Activated B cell treated with CpG ODN at 0.5 μM for 24 hours (primary cell): Measurements from ENCODE around the gene TMEM74B. TPM values are rescaled to one million over a fixed set of nuclear protein-coding genes. Genes with fewer than 3 reads are reported as not detected.

Source experiments
- ATAC-seq: fragments of 200-7000 bp; cut with Tn5 transposase; one replicate; pipeline ENCODE4 v1.10.0; 2021; ENCODE audit warnings: low read depth, mild to moderate bottlenecking, moderate library complexity
- CTCF ChIA-PET: fragments of 350-600 bp; sonication (Branson Sonifier 250); formaldehyde crosslinking; loops from one replicate; lab custom pipeline; 2021; ENCODE audit warnings: antibody characterized with exemption; lab: Charles Lee
- POLR2A ChIA-PET: fragments of 350-600 bp; sonication (Branson Sonifier 250); formaldehyde crosslinking; loops from one replicate; lab custom pipeline; 2021; ENCODE audit warnings: antibody characterized with exemption; lab: Charles Lee
- DNase-seq: peaks from one replicate; pipeline ENCODE4 v3.0.0; 2022
- H3K27ac Mint-ChIP-seq: one replicate; pipeline ENCODE4 v1.8.0; 2020; ENCODE audit warnings: mixed read lengths
- H3K27me3 Mint-ChIP-seq: one replicate; pipeline ENCODE4 v1.8.0; 2021; ENCODE audit warnings: mixed read lengths
- H3K36me3 Mint-ChIP-seq: one replicate; pipeline ENCODE4 v1.8.0; 2021; ENCODE audit warnings: low read depth, mixed read lengths
- H3K4me1 Mint-ChIP-seq: one replicate; pipeline ENCODE4 v1.8.0; 2021; ENCODE audit warnings: mixed read lengths
- H3K4me3 Mint-ChIP-seq: one replicate; pipeline ENCODE4 v1.8.0; 2020; ENCODE audit warnings: mild to moderate bottlenecking, mixed read lengths
- H3K9me3 Mint-ChIP-seq: one replicate; pipeline ENCODE4 v1.8.0; 2020; ENCODE audit warnings: mixed read lengths
- intact Hi-C: fragments of 100-400 bp; cut with micrococcal nuclease; formaldehyde crosslinking; loops from one replicate; pipeline ENCODE4 v1.15.1; 2024
- total RNA-seq: library from RNA; stranded (reverse); gene quantifications from 2 replicates; pipeline ENCODE4 v1.2.3, GENCODE V29; 2022
- TF ChIP-seq, protein P1 (sequence below): fragments of 200-600 bp; IDR thresholded peaks from one replicate; pipeline ENCODE4 v1.8.0; 2022; ENCODE audit warnings: antibody characterized with exemption, mild to moderate bottlenecking

TMEM74B gene
- total RNA-seq, 1 donor from 2014 or later: 0.20 TPM

DNA sequence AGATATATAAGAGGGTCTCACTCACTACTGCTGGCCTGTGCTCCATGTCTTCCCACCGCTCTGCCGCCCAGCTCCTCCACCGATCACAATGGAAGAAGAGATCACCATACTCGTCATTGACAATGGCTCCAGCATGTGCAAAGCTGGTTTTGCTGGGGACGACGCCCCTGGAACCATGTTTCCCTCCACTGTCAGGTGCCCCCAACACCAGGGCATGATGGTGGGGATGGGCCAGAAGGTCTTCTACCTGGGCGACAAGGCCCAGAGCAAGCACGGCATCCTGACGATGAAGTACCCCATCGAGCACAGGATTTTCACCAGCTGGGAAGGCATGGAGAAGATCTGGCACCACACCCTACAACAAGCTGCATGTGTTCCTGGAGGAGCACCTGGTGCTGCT lies 24.3 kb downstream of the TMEM74B start:
- TF ChIP-seq, protein P1, sequence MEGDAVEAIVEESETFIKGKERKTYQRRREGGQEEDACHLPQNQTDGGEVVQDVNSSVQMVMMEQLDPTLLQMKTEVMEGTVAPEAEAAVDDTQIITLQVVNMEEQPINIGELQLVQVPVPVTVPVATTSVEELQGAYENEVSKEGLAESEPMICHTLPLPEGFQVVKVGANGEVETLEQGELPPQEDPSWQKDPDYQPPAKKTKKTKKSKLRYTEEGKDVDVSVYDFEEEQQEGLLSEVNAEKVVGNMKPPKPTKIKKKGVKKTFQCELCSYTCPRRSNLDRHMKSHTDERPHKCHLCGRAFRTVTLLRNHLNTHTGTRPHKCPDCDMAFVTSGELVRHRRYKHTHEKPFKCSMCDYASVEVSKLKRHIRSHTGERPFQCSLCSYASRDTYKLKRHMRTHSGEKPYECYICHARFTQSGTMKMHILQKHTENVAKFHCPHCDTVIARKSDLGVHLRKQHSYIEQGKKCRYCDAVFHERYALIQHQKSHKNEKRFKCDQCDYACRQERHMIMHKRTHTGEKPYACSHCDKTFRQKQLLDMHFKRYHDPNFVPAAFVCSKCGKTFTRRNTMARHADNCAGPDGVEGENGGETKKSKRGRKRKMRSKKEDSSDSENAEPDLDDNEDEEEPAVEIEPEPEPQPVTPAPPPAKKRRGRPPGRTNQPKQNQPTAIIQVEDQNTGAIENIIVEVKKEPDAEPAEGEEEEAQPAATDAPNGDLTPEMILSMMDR: no peak
- ATAC-seq: no peak
- Mint-ChIP-seq H3K9me3 (peaks cover 4% of the 10 kb centered on the region), H3K27ac (no peak overlapping the region), H3K4me1 (no peaks in the 10 kb centered on the region), H3K36me3 (peaks cover 76% of the 10 kb centered on the region), H3K4me3 (no peak overlapping the region), H3K27me3 (no peaks in the 10 kb centered on the region)
- intact Hi-C loops: no loop called here
- no peak for DNase-seq
- ChIA-PET POLR2A (no interaction called here), CTCF (no interaction called here)

DNA sequence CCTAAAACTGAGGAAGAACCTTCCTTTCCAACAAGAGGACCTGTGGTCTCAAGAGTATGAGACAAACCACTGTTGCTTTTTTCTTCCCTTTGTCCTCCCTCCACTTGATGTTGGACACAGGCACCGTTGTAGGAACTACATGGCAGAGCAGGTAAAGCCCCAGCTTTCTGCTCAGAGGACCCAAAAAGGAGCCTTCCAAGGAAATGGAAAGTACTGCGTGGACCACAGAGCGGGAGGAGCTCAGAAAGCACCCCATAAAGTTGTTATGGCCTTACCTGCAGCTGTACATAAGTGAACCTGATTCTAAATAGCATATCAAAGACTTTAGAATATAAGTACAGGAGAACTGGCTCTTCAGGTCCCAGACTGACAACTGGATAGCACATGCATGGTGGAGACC lies 29.4 kb downstream of the TMEM74B start:
- Mint-ChIP-seq H3K4me3 (no peak overlapping the region), H3K36me3 (peaks cover 74% of the 10 kb centered on the region), H3K27me3 (no peaks in the 10 kb centered on the region), H3K9me3 (peaks cover 7% of the 10 kb centered on the region), H3K4me1 (no peaks in the 10 kb centered on the region), H3K27ac (no peak overlapping the region)
- POLR2A ChIA-PET: no interaction called here
- DNase-seq (no peak), ATAC-seq (no peak)
- intact Hi-C loops: no loop called here
- CTCF ChIA-PET: no interaction called here
- TF ChIP-seq, protein P1: no peak

DNA sequence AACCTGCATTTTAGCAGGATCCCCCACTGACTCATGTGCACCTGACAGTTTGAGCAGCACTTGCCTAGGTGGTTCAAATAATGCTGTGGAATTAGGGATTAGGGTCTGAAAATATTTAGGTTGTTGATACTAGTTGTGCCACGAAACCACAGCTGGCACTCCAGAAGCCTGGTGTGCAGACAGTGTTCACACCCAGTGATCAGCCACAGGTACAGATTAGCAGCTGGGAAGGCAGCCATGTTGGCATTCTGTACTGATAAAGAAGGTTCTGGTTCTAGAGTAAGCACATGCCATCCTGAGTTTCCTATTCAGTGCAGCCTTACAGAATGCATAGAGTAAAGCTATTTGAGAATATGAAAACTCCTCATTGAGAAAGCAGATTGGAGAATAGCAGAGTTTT lies 30.1 kb downstream of the TMEM74B start:
- H3K27me3 Mint-ChIP-seq: no peaks in the 10 kb centered on the region
- H3K36me3 Mint-ChIP-seq: peaks cover 72% of the 10 kb centered on the region
- ChIA-PET CTCF (no interaction called here), POLR2A (no interaction called here)
- H3K27ac Mint-ChIP-seq: no peak overlapping the region
- H3K4me3 Mint-ChIP-seq: no peak overlapping the region
- DNase-seq (no peak), ATAC-seq (no peak)
- intact Hi-C loops: no loop called here
- TF ChIP-seq, protein P1: no peak
- peaks cover 7% of the 10 kb centered on the region for H3K9me3 Mint-ChIP-seq
- H3K4me1 Mint-ChIP-seq: no peaks in the 10 kb centered on the region

DNA sequence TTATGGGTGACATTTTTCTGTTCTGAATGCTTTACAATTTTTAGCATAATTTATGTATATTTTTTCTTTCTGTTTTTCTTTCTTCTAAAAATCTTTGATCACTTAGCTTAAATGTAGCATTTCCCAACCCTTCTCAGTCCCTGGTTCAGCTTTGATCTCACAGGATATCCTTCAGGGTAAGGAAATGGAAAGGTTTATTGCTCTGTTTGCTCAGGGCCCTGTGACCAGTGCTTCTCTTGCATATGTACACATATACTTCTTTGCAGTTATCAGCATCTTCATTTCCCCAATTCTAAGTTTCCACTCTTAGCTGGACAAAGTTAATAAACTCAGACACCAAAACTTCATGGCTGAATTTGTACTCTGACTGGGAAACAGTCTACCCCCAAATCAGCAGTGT lies 30.6 kb downstream of the TMEM74B start:
- intact Hi-C loops: no loop called here
- POLR2A ChIA-PET: no interaction called here
- Mint-ChIP-seq H3K27ac (no peak overlapping the region), H3K36me3 (peaks cover 75% of the 10 kb centered on the region), H3K27me3 (no peaks in the 10 kb centered on the region), H3K4me1 (no peaks in the 10 kb centered on the region), H3K4me3 (no peak overlapping the region), H3K9me3 (peaks cover 7% of the 10 kb centered on the region)
- CTCF ChIA-PET: no interaction called here
- TF ChIP-seq, protein P1: no peak
- no peak for ATAC-seq
- no peak for DNase-seq

DNA sequence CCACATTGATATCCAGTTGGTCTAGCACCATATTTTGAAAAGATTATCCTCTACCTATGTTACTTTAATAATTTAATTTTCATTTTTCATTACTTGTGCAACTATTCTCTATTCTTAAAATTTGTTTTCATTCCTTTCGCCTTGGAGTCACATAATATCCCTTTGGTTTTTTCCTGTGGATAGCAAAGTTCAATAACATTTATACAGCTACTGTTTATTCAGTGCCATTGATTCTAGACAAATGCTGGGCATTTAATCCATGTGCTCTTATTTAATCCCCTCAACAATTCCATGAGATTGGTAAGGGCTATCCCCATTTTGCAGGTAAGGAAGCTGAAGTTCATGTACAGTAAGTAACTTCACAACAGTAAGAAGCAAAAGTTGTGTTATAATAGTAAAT lies 33.8 kb downstream of the TMEM74B start:
- Mint-ChIP-seq H3K9me3 (peaks cover 3% of the 10 kb centered on the region), H3K4me1 (peaks cover 2% of the 10 kb centered on the region), H3K36me3 (peaks cover 86% of the 10 kb centered on the region), H3K27ac (no peak overlapping the region), H3K27me3 (no peaks in the 10 kb centered on the region), H3K4me3 (no peak overlapping the region)
- TF ChIP-seq, protein P1: no peak
- ChIA-PET POLR2A (no interaction called here), CTCF (no interaction called here)
- no peak for ATAC-seq
- intact Hi-C loops: no loop called here
- no peak for DNase-seq
